Prostate gland (tissue), 2 donors: ENCODE measurements around the gene KRT78.

Experiments used
- POLR2A ChIP-seq: fragments of 450-650 bp; IDR thresholded peaks from one replicate; pipeline ENCODE4 v1.6.1; 2016; ENCODE audit warnings: antibody characterized with exemption, mild to moderate bottlenecking
- POLR2AphosphoS5 ChIP-seq: sonication (generic); formaldehyde crosslinking; IDR thresholded peaks from one replicate; pipeline ENCODE4 v1.6.1; 2017; ENCODE audit warnings: antibody characterized with exemption
- TF ChIP-seq, protein P1 (sequence below), 4 experiments: fragments of 200-600 bp in 2 of 4; fragments of 450-650 bp in 2 of 4; sonication (generic) in 2 of 4; IDR thresholded peaks; 1 replicate in 3 of 4; 2 replicates in 1 of 4; pipeline ENCODE4 v1.5.1; 2016 to 2019; ENCODE audit warnings: antibody characterized with exemption in 4 of 4, mild to moderate bottlenecking in 2 of 4, moderate library complexity in 2 of 4

DNA sequence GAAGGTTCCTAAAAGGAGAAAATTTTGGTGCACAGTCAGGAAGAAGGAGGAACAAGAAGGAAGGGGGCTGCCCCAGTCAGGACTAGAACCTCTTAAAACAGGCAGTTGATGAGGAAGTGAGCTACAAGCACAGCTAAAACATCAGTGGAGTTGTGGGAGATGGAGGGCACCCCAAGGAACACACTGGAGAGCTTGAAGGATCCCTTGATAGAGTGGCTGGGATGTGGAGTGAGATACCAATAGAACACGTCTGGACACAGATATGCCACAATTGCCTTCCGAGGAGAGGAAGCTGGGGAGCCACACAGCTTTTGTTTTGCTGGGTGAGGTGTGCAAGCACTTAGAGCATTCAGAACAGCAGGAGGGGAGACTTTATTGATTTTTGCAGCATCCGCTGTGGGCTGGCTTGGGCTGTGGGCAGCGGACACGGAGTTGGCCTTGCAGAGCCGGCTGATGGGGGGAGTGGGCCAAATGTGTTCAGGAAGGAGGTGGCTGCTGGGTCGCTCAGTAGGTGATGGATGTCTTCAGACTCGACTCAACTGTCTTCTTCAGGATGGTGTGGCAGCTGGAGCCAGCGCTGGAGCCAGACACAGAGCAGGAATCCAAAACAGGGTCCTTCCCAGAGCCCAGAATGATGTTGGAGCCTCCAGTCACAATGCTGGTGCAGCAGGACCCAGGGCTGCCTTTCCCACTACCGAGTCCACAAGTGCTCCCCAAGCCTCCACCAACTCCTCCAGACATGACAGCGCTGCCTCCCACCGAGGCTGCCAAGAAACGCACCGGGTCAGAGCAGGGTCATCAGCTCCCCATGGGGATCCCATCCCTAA, 10.0 kb downstream of the KRT78 start:
- TF ChIP-seq, protein P1, sequence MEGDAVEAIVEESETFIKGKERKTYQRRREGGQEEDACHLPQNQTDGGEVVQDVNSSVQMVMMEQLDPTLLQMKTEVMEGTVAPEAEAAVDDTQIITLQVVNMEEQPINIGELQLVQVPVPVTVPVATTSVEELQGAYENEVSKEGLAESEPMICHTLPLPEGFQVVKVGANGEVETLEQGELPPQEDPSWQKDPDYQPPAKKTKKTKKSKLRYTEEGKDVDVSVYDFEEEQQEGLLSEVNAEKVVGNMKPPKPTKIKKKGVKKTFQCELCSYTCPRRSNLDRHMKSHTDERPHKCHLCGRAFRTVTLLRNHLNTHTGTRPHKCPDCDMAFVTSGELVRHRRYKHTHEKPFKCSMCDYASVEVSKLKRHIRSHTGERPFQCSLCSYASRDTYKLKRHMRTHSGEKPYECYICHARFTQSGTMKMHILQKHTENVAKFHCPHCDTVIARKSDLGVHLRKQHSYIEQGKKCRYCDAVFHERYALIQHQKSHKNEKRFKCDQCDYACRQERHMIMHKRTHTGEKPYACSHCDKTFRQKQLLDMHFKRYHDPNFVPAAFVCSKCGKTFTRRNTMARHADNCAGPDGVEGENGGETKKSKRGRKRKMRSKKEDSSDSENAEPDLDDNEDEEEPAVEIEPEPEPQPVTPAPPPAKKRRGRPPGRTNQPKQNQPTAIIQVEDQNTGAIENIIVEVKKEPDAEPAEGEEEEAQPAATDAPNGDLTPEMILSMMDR (IDR thresholded peaks at IDR 0.05), result no peak
- TF ChIP-seq POLR2A, result no peak
- TF ChIP-seq POLR2AphosphoS5, result no peak
